Fibroblast of lung (primary cell): ENCODE measurements around the gene TMEM212. TPM values are rescaled to one million over a fixed set of nuclear protein-coding genes. Genes with fewer than 3 reads are reported as not detected.

Experiments
- DNase-seq, 2 donors: peaks; one replicate each; pipeline versions ENCODE4 v3.0.0 to v3.0.0-alpha.2; 2010; ENCODE audit warnings: low read depth in 2 of 2
- H2AFZ ChIP-seq: 2 replicates; pipeline ENCODE4 v1.5.1; 2012; ENCODE audit warnings: low read length, control low read depth, inconsistent platforms
- H3K27ac ChIP-seq: 2 replicates; pipeline ENCODE4 v1.5.1; 2011; ENCODE audit warnings: low read length, control low read depth; ENCODE audit not compliant: insufficient read depth
- H3K27me3 ChIP-seq: 2 replicates; pipeline ENCODE4 v1.5.1; 2011; ENCODE audit warnings: mild to moderate bottlenecking, low read length; ENCODE audit not compliant: control insufficient read depth, insufficient read depth
- H3K36me3 ChIP-seq: 2 replicates; pipeline ENCODE4 v1.5.1; 2011; ENCODE audit warnings: low read length; ENCODE audit not compliant: control insufficient read depth, insufficient read depth
- H3K4me1 ChIP-seq: 2 replicates; pipeline ENCODE4 v1.5.1; 2011; ENCODE audit warnings: low read length; ENCODE audit not compliant: control insufficient read depth, insufficient read depth; ENCODE audit errors: extremely low read depth
- H3K4me2 ChIP-seq: 2 replicates; pipeline ENCODE4 v1.5.1; 2011; ENCODE audit warnings: low read length, control low read depth; ENCODE audit not compliant: insufficient read depth; ENCODE audit errors: extremely low read depth
- H3K4me3 ChIP-seq, 4 experiments: fragments of 200-600 bp in 1 of 4; sonication (generic) in 1 of 4; replicated peaks in 1 of 4; 2 replicates each; pipeline ENCODE4 v1.5.1; 2011 to 2016; ENCODE audit warnings: low read length in 4 of 4, low read depth in 3 of 4, mild to moderate bottlenecking in 3 of 4, control low read depth in 2 of 4, inconsistent platforms in 1 of 4, mixed read lengths in 1 of 4; ENCODE audit not compliant: insufficient read depth in 1 of 4; ENCODE audit errors: control extremely low read depth in 1 of 4
- H3K79me2 ChIP-seq: 2 replicates; pipeline ENCODE4 v1.5.1; 2012; ENCODE audit warnings: mild to moderate bottlenecking, low read length, inconsistent platforms; ENCODE audit not compliant: control insufficient read depth, insufficient read depth
- H3K9ac ChIP-seq: 2 replicates; pipeline ENCODE4 v1.5.1; 2011; ENCODE audit warnings: mild to moderate bottlenecking, low read length, control low read depth; ENCODE audit not compliant: insufficient read depth
- H3K9me3 ChIP-seq: 2 replicates; pipeline ENCODE4 v1.5.1; 2012; ENCODE audit warnings: low read depth, low read length; ENCODE audit not compliant: control insufficient read depth, insufficient read depth
- H4K20me1 ChIP-seq: 2 replicates; pipeline ENCODE4 v1.5.1; 2011; ENCODE audit warnings: low read length; ENCODE audit not compliant: control insufficient read depth, insufficient read depth; ENCODE audit errors: extremely low read depth
- CTCF ChIP-seq, 2 donors: IDR thresholded peaks in 1 of 2; conservative IDR thresholded peaks in 1 of 2; 1 replicate in 1 of 2; 2 replicates in 1 of 2; pipeline ENCODE4 v1.5.1; 2011 to 2012; ENCODE audit warnings: low read length in 2 of 2, control low read depth in 1 of 2, inconsistent platforms in 1 of 2, low read depth in 1 of 2, mild to moderate bottlenecking in 1 of 2
- EZH2 ChIP-seq: IDR thresholded peaks from 2 replicates; pipeline ENCODE4 v1.5.1; 2012; ENCODE audit warnings: low read length, control low read depth, mild to moderate bottlenecking; ENCODE audit errors: missing control alignments
- polyA plus RNA-seq, 2 donors: library from polyadenylated mRNA; depleted of rRNA in 1 of 2; stranded (reverse) in 1 of 2; unstranded in 1 of 2; fragments of >200 nt; gene quantifications; 2 replicates each; pipeline ENCODE4 v1.2.1, GENCODE V29; 2011 to 2012; ENCODE audit warnings: missing spikeins in 1 of 2
- total RNA-seq: library from RNA; depleted of rRNA; stranded (reverse); fragments of >200 nt; gene quantifications from 2 replicates; pipeline ENCODE4 v1.2.1, GENCODE V29; 2014

The TMEM212 gene
- total and polyA plus RNA-seq, 2 donors (not counting 1 experiment from before 2014, with no cell fraction given) = not detected

- peaks cover 11% of the 10 kb centered on the region for H3K4me1 ChIP-seq
- no peak overlapping the region for H3K4me2 ChIP-seq
- no peak overlapping the region for H3K9ac ChIP-seq
- peak overlapping the region; percentile 45 for H3K27ac ChIP-seq
- no peaks in the 10 kb centered on the region for H3K27me3 ChIP-seq
- DNase-seq = peak in 1 of 2 donors; percentile 74
- no peaks in the 10 kb centered on the region for H3K36me3 ChIP-seq
- no peaks in the 10 kb centered on the region for H3K79me2 ChIP-seq
- TF ChIP-seq EZH2 (no peak), CTCF (conservative IDR thresholded peaks at IDR 0.05 in 1 of 2, IDR thresholded peaks at IDR 0.05 in 1 of 2; ENCODE audit: low read depth in 1 of 2, low read length in 2 of 2) (no peak)
- H4K20me1 ChIP-seq = no peaks in the 10 kb centered on the region
- no peak overlapping the region for H3K4me3 ChIP-seq
- H3K9me3 ChIP-seq = no peaks in the 10 kb centered on the region
- no peak overlapping the region for H2AFZ ChIP-seq
These were observed 18.3 kb upstream of the TMEM212 start for GRCh38 chr3:171824824-171825221.

GRCh38 chr3:171825222-171825828 is 17.8 kb upstream of the TMEM212 start:
- no peaks in the 10 kb centered on the region for H3K36me3 ChIP-seq
- no peaks in the 10 kb centered on the region for H3K27me3 ChIP-seq
- TF ChIP-seq CTCF (conservative IDR thresholded peaks at IDR 0.05 in 1 of 2, IDR thresholded peaks at IDR 0.05 in 1 of 2; ENCODE audit: low read depth in 1 of 2, low read length in 2 of 2) = no peak
- no peak for TF ChIP-seq EZH2
- H3K27ac ChIP-seq = peak overlapping the region; percentile 45
- no peak overlapping the region for H3K9ac ChIP-seq
- no peaks in the 10 kb centered on the region for H4K20me1 ChIP-seq
- H2AFZ ChIP-seq = no peak overlapping the region
- DNase-seq = peak; percentile 84 to 96
- H3K79me2 ChIP-seq = no peaks in the 10 kb centered on the region
- no peak overlapping the region for H3K4me3 ChIP-seq
- peaks cover 16% of the 10 kb centered on the region for H3K4me1 ChIP-seq
- no peak overlapping the region for H3K4me2 ChIP-seq
- no peaks in the 10 kb centered on the region for H3K9me3 ChIP-seq

GRCh38 chr3:171827385-171827784 is 15.8 kb upstream of the TMEM212 start:
- H3K4me3 ChIP-seq = no peak overlapping the region
- no peaks in the 10 kb centered on the region for H3K36me3 ChIP-seq
- no peaks in the 10 kb centered on the region for H3K9me3 ChIP-seq
- H3K4me1 ChIP-seq = peaks cover 18% of the 10 kb centered on the region
- H2AFZ ChIP-seq = no peak overlapping the region
- TF ChIP-seq CTCF (conservative IDR thresholded peaks at IDR 0.05 in 1 of 2, IDR thresholded peaks at IDR 0.05 in 1 of 2; ENCODE audit: low read depth in 1 of 2, low read length in 2 of 2) (no peak), EZH2 (no peak)
- H3K9ac ChIP-seq = no peak overlapping the region
- no peak overlapping the region for H3K4me2 ChIP-seq
- H3K27me3 ChIP-seq = no peaks in the 10 kb centered on the region
- H3K79me2 ChIP-seq = no peaks in the 10 kb centered on the region
- DNase-seq = no peak
- H3K27ac ChIP-seq = no peak overlapping the region
- no peaks in the 10 kb centered on the region for H4K20me1 ChIP-seq
